ENCODE data around the gene CCL21. TPM values are rescaled to one million over a fixed set of nuclear protein-coding genes. Genes with fewer than 3 reads are reported as not detected.

Gene CCL21
- total RNA-seq, 1 donor from 2014 or later, result 138 TPM

- ATAC-seq (peak; percentile 58 to 77), DNase-seq (peak; percentile 65)
- no peaks in the 10 kb centered on the region for H3K4me1 ChIP-seq
- H3K27me3 ChIP-seq (ENCODE audit: low read depth), result no peaks in the 10 kb centered on the region
- H3K4me3 ChIP-seq, result no peak overlapping the region
- peak; percentile 55 for TF ChIP-seq CTCF (IDR thresholded peaks at IDR 0.05)
- no peaks in the 10 kb centered on the region for H3K36me3 ChIP-seq
- intact Hi-C loops (cut with DNase I), result no loop called here
- no peaks in the 10 kb centered on the region for H3K9me3 ChIP-seq
- no peak overlapping the region for H3K27ac ChIP-seq
Observed at GRCh38 chr9:34675048-34675714, 34.8 kb downstream of the CCL21 start.

GRCh38 chr9:34674440-34674839 lies 35.5 kb downstream of the CCL21 start:
- H3K4me3 ChIP-seq, result no peak overlapping the region
- ATAC-seq (no peak), DNase-seq (no peak)
- no peaks in the 10 kb centered on the region for H3K9me3 ChIP-seq
- no peak overlapping the region for H3K27ac ChIP-seq
- no peak for TF ChIP-seq CTCF (IDR thresholded peaks at IDR 0.05)
- H3K27me3 ChIP-seq (ENCODE audit: low read depth), result no peaks in the 10 kb centered on the region
- H3K36me3 ChIP-seq, result no peaks in the 10 kb centered on the region
- H3K4me1 ChIP-seq, result no peaks in the 10 kb centered on the region
- intact Hi-C loops (cut with DNase I), result no loop called here

GRCh38 chr9:34671307-34671706 lies 38.6 kb downstream of the CCL21 start:
- TF ChIP-seq CTCF (IDR thresholded peaks at IDR 0.05), result no peak
- H3K9me3 ChIP-seq, result no peaks in the 10 kb centered on the region
- no peaks in the 10 kb centered on the region for H3K36me3 ChIP-seq
- H3K27ac ChIP-seq, result no peak overlapping the region
- H3K27me3 ChIP-seq (ENCODE audit: low read depth), result no peaks in the 10 kb centered on the region
- intact Hi-C loops (cut with DNase I), result no loop called here
- H3K4me3 ChIP-seq, result no peak overlapping the region
- ATAC-seq (no peak), DNase-seq (no peak)
- H3K4me1 ChIP-seq, result peaks cover 11% of the 10 kb centered on the region

GRCh38 chr9:34669809-34670562 lies 40.0 kb downstream of the CCL21 start:
- H3K36me3 ChIP-seq, result no peaks in the 10 kb centered on the region
- ATAC-seq, result no peak
- intact Hi-C loops (cut with DNase I), result no loop called here
- no peaks in the 10 kb centered on the region for H3K9me3 ChIP-seq
- TF ChIP-seq CTCF (IDR thresholded peaks at IDR 0.05), result no peak
- H3K27me3 ChIP-seq (ENCODE audit: low read depth), result no peaks in the 10 kb centered on the region
- H3K4me3 ChIP-seq, result no peak overlapping the region
- peaks cover 14% of the 10 kb centered on the region for H3K4me1 ChIP-seq
- no peak overlapping the region for H3K27ac ChIP-seq
- no peak for DNase-seq

GRCh38 chr9:34665381-34666250 lies 44.3 kb downstream of the CCL21 start:
- H3K27ac ChIP-seq, result peak overlapping the region; percentile 98
- ATAC-seq (peak; percentile 95), DNase-seq (peak; percentile 95)
- peaks cover 24% of the 10 kb centered on the region for H3K4me1 ChIP-seq
- no peaks in the 10 kb centered on the region for H3K9me3 ChIP-seq
- H3K27me3 ChIP-seq (ENCODE audit: low read depth), result no peaks in the 10 kb centered on the region
- H3K36me3 ChIP-seq, result peaks cover 11% of the 10 kb centered on the region
- intact Hi-C loops (cut with DNase I), result no loop called here
- TF ChIP-seq CTCF (IDR thresholded peaks at IDR 0.05), result no peak
- H3K4me3 ChIP-seq, result peak overlapping the region; percentile 69
